GM18868 (cell line): ENCODE measurements around the gene IGF2BP2.

Source experiments
- ATAC-seq: cut with Tn5 transposase; IDR thresholded peaks from one replicate; pipeline ENCODE4 v1.9.1; 2021; ENCODE audit warnings: mild to moderate bottlenecking, moderate library complexity; ENCODE audit not compliant: unreplicated experiment

IGF2BP2 gene

DNA sequence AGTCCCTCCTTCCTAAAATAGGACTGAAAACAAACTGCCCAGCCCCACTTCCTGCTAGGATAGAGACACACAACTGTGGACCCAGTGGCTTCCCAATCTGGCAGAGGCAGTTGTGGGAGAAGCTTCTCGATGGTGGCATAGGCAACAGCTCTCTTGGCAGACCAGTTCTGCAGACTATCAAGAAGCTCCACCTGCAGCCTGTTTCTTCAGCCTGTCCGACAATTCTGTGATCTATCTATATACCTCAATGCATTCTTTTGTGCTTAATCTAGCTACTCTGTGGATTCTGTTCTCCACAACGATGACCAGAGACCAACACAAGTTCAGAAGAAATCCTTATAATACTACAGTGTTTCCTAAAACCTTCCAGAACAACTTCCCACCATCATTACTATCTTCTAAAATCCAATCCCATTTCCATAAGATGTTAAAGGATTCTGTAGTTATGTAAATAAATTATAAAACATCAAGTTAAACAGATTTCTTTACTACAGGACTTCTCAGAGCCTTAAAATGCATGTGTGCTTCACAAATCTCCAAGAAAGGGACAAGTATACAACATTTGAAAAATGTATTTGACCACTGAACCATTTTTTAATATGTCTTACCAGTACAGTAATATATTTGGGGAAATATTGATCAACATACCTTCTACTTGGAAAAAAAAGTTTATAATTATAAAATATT, 57.7 kb downstream of the IGF2BP2 start:
- ATAC-seq = no peak

DNA sequence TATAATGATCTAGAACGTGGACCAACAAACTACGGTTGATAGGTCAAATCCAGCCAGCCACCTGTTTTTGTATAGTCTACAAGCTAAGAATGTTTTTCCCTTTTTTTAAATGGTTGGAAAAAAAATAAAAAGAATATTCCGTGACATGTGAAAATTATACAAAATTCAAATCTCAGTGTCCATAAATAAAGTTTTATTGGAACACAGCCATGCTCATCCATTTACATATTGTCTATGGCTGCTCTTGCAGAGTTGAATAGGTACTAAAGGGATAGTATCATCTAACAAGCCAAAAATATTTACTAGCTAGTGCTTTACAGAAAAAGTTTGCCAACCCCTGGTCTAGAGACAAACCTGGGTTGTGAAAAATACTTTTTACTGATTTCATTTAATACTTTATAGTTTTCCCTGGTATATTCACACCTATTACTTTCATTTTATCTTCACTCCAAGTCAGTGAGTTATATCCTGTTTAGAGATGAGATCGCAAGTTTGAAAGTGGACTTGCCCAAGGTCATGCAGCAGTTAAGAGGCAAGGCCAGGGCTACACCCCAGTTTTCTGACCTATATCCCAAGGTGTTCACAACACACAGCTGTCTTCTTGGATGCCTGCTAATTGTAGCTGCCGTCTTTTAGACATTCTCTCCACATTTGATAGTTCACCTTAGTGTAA, 58.4 kb downstream of the IGF2BP2 start:
- no peak for ATAC-seq

DNA sequence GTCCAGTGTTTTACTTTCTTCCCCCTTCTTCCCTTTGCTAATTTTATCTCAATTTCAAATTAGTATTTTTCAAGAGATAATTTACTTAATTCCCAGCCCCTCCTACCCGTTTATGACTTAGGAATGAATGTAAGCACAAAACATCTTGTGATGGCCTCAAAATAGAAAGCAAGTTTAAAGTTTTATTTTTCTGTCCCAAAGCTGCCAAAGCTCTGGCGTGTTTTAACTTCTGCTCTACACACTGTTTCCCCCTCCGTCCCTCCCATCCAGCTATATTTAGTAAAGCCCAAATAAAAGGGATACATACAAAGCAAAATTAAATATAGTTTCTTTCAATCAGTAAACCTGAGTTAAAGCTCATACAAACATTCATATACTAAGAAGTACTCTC, 59.9 kb downstream of the IGF2BP2 start:
- no peak for ATAC-seq

DNA sequence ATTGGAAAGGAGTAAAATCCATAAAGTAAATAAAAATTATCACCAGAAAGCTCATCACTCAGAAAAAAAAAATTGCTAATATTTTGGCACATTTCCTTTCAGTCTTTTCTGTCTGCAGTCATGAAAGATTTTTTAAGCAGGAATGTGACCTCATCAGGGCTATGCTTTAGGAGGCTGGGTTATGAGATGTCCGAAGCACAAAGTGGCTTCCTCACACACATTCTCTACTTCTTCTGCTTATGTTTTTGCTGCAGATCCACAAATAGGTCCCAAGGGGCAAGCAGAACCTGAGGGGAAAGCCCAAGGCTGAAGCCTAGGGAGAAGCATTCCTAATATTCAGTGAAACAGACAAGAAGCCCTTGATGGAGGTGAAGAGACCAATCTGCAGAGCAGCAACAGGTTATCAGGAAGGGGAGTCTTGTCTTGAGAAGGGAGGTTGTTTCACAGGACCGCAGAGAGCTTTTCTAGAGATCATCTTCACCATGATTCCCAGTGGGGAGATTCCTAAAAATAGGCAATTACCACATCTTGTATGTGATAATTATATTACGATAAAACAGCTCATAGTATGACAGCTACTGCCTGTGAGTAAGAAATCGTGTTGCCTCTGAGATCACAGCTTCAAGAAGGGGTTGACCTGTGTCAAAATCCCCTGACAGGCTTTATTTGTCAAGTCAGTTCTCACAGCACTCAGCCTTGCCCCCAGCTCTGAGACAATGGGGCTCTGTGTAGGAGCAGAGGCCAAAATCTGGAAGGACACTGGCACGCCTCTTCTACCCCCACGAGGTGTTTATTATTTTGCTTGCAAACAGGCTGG, 60.5 kb downstream of the IGF2BP2 start:
- peak; percentile 64 for ATAC-seq

DNA sequence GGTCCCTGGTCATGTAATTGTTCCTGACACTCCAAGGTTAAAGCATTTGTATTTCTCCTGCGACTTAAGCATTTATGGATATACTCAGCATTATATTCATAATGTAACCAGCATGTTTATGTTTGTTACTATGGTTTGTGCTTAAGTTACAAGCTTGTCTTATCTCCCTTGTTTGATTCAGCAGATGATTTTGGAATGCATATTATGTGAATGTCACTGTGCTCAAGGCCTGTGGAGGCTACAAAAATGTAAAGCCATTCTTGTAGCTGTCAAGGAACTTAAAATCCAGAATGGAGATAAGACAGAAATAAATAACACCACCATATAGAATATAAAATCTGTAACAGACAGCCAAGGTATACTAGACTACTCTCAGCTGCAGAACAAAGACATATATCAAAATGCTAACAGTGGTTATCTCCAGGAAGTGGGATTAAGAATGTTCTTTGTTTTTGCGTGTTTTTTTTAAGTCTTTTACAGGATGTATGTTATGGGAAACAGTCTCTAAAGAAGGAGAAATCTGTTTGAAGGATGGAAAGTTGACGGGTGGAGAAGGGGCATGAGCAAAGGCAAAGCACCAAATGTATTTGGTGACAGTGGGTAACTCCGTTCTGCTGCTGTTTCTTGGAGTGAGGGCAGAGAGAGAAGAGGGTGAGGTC, 61.4 kb downstream of the IGF2BP2 start:
- ATAC-seq = no peak

DNA sequence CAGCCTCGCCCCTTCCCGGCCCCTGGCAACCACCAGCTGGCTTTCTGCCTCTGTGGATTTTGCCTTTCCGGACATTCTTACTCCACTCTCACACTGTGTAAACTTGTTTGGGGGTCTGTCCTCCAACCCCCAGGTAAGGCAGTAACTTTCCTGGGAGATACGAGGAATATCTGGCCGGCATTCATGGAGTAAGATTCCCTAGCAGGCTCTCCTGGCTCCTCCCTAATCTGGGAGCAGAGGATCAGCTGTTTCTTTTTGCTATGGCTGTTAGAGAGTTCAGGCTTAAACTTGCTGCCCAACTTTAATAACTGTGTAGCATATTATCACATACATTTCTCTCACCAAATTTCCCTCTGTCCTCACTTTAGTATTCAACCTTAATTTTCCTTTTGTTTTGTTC, 64.3 kb downstream of the IGF2BP2 start:
- no peak for ATAC-seq

DNA sequence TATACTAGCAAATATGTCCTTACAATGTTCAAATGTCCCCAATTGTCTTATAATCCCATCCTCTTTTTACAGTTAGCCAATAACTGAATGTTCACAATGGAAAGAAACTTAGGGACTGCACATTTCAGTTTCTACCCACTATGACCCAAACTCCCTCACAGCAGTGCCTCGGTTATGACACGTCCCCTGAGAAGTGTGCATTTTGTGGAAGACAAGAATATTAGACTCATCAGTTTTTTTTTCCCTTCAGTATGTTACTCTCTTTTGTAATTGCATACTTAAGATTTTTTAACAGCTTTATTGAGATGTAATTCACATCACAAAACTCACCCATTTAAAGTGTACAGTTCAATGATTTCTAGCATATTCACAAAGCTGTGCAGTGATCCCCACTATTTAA, 64.8 kb downstream of the IGF2BP2 start:
- no peak for ATAC-seq

DNA sequence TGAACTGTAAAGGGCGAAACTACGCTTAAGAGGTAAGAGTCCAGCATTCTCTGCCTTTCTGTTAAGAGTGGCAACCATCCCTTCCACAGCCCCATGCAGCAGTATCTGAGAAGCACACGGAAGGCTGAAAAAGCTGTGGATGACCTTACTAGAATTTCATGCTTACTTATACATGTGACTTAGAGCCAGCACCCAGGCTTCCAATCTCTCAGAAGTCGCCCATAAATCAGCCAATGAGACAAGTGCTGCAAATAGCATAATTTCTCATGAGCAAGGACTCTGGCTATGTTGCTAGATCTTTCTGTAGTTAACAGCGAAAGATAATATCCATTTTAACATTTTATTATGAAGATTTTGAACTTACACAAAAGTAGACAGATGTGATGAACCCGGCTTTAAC, 65.3 kb downstream of the IGF2BP2 start:
- ATAC-seq = no peak

DNA sequence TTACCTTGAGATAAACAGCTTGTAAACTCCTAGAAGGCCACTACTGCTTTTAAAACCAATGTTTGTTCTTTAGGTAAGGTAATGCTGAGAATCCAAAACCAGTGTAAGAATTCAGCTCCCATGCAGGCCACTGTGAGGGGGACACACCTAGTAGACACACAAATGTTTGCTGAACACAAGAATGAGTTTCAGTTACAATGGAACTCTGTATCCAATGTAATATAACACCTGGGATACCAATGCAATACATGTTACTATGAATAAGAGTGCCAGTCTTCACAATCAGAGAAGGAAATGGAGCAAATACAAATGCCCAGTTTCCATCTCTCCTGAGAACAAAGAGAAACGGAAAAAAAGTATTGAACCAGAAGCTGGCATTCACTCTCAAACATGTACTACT, 65.9 kb downstream of the IGF2BP2 start:
- ATAC-seq = no peak

DNA sequence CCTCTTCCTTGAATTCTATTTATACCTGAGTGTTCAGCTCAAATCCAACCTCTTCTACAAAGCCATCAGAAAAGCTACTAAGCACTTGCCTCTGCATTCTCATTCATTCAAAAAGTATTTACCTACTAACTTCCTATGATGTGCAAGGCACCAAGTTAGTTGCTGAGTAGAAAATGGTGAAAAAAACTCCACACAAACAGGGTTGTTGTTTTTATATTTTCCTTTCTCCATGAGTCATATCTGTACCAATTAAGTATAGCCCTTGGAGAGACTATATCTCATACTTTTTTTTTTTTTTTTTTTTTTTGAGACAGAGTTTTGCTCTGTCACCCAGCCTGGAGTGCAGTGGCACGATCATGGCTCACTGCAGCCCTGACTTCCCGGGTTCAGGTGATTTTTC, 67.7 kb downstream of the IGF2BP2 start:
- ATAC-seq = no peak

DNA sequence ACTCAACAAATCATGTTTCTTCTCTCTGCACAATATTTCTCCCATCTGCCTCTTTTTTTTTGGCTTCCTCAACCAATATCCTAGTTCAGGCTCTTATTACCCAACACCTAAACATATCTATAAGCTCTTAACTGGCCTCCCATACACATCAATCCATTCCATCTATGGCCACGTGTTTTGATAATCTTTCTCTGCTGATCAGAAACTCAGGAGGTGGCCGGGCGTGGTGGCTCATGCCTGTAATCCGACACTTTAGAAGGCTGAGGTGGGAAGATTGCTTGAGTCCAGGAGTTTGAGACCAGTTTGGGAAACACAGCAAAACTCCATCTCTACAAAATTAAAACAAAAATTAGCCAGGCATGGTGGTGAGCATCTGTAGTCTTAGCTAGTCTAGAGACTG, 68.4 kb downstream of the IGF2BP2 start:
- ATAC-seq = no peak

DNA sequence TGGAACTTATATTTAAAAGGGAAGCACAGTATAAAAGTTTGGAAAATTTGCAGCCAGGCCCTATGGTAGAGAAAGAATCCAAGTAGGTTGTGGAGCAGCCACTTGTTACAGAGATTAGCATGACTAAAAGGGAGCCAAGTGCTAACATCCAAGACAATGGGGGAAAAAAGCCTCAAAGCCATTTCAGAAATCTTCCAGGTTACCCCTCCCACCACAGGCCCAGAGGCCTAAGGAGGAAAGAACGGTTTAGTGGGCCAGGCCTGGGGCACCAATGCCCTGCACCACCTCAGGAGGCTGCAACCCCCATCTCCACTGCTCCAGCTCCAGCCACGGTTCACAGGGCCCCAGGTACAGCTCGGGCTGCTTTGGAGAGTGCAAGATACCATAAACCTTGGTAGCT, 69.9 kb downstream of the IGF2BP2 start:
- ATAC-seq = no peak

DNA sequence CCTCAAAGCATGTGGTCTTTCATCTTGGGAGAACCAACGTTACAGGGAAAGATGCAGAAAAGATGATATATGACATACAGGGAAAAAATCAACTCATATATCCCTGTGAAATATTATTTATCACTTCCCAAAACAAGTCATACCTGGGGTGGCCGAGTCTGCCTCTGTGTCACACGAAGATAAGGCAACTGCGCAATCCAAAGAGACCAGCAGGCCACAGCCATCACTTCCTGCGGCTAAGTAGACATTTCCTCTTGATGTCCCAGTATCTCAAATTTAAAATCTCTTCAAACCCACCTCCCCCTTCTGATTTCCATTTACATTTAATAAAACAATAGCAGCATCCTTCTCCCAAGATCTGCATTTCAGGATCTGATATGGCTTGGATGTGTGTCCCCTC, 71.5 kb downstream of the IGF2BP2 start:
- no peak for ATAC-seq

DNA sequence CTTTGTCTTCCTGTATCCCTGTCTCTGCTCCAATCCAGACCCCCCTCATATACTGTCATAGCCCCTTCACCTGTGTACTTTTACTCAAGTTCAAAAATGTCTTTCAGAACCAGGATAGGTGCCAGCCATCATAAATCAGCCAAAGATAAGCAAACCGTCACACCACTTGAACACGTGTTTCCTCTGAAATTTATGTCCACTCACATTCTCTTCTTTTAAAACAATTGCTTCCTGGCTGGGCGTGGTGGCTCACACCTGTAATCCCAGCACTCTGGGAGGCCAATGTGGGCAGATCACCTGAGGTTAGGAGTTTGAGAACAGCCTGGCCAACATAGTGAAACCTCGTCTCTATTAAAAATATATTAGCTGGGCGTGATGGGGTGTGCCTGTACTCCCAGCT, 74.1 kb downstream of the IGF2BP2 start:
- no peak for ATAC-seq

DNA sequence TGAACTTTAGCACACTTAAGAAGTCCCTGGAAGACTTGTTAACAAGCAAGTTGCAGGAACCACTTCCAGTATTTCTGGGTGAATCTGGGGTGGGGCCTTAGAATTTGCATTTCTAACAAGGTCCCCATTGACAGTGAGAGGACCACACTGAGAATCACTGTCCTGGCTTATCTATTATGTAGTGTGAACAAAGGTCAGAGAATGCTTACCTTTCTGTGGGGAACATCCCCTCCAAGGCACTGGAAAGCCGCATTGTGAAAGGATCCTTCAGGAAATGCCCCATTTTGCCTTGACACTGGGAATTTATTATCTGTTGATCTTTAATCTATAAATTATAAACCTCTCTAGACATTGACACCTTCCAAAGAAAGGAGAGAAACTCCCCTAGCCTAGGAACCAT, 74.8 kb downstream of the IGF2BP2 start:
- ATAC-seq = no peak

DNA sequence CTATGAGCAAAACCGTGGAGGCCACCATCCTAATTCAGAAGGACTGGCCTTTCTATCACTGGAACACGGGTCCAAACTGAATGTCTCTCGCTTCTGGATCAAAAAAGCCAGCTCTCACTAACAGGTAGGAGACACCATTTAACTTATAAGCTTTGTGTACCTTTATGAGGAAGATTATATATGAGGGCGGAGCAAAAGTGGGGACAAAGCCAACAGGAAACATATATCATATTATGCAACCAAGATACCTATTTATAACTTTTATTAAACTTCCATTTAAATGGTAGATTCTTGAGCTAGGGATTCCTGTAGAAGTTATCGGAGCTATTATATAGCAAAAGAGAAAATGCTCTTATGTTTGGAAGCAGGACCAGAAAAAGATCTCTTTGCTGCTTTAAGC, 78.4 kb downstream of the IGF2BP2 start:
- ATAC-seq = no peak

DNA sequence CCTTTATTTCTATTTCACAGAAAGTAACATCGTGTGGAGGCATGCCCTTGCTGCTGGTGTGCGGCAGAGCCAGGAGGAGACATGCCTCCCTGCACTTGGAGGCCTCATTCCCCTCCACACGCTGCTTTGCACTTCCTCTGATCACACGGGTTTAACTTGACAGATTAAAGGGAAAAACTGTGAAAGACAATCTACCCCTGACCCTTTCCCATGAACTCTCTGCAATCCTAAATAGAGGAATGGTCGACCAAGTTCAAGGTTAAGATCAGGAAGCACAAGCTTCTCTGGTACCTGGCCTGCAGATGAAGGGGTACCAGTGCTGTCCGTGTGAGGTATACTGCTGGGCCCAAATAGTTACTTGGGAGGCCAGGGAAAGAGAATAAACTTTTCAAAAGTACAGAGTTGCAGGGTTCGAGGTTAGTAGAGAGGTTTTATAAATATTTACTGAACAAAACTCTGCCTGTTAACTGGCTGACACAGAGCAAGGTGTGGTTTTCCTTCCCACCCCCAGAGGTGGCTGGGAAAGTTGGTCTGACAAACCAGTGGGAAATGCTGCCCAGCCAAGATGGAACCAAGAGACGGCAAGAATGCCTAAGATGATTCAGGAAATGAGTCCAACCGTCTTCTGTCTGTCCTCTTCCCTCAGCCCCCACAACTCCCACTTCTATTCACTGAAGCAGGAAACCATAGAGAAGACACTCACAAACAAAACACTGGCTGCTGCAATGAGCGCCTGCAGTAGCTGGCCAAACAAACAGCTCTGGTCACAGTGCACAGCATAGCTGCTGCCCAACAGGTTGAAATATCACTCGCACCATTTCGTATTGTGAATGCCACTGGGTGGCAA, 79.6 kb downstream of the IGF2BP2 start:
- peak; percentile 74 for ATAC-seq

DNA sequence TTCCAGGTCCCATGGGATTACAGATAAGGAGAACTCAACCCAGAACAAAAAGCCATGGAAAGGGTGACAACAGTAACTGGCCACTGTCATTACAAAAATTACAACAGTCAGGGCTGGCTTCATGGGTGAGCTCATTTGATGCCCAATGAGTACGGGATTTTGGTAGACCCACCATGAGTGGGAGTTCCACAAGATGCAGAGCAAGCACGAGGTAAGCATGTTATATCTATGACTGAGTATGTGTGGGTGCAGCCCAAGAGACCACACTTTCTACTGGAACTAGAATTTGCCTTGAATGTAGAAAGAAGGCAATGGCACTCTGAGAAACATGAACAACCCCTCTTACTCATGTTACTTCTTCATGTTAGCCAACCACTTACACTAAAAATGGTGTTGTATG, 83.3 kb downstream of the IGF2BP2 start:
- no peak for ATAC-seq

DNA sequence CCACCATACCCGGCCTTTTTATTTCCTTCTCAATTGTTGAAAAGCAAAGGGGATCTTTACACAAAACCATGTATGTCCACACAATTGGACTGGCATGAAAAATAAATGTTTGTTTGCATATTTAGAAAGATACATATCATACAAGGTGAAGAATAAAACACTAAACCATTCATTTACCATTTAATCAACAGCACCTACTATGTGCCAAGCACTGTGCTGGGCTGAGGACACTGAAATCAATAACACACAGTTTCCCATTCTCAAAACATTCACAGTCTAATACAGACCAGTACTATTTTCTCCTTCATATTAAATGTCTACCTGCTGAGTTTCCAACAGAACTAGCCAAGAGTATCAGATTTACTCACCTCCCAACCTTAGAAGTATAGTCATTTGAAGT, 84.7 kb downstream of the IGF2BP2 start:
- ATAC-seq = no peak

DNA sequence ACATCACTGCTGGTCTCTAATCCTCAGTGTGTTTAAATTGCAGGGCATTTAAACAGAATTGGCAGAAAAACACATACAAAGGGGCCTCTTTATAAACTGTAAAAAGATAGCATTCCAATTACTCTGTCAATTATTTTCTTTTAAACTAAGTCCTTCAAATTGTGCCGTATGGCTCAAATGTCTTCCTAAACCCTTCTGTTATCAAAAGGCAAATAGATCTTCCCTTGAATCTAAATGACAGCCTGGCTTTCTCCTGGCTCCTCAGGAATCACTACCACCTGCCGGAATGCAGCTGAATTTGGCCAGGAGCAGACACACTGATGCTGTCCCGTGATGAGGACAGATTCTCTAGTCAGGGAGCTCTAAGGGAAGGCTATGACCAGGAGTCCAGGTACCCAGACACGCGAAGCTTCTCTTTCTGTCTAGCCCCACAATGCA, 85.6 kb downstream of the IGF2BP2 start:
- no peak for ATAC-seq
